PC-9 (cell line): ENCODE data around the gene GAS1. TPM values are rescaled to one million over a fixed set of nuclear protein-coding genes. Genes with fewer than 3 reads are reported as not detected.
A peak's percentile ranks its signal among the peaks of the same experiment; 100 is the strongest.

ENCODE experiments used
- BruUV-seq: library from RNA; stranded (reverse); fragments of 400-500 nt; replicated peaks from 2 replicates; lab custom pipeline; 2021; lab: Mats Ljungman, UMichigan
- CTCF ChIA-PET: fragments of 300-600 bp; sonication (Branson Sonifier 250); formaldehyde crosslinking; loops from one replicate; lab custom pipeline; 2022; ENCODE audit warnings: antibody characterized with exemption; lab: Charles Lee
- POLR2A ChIA-PET: fragments of 300-600 bp; sonication (Branson Sonifier 250); formaldehyde crosslinking; loops from one replicate; lab custom pipeline; 2022; ENCODE audit warnings: antibody characterized with exemption; ENCODE audit not compliant: unreplicated experiment; lab: Charles Lee
- DNase-seq, 2 experiments: peaks; one replicate each; pipeline versions ENCODE4 v3.0.0 to v3.0.0-alpha.2; 2015 to 2022; ENCODE audit warnings: mixed read lengths in 1 of 2
- H2AFZ ChIP-seq: fragments of 200-600 bp; sonication (generic); 2 replicates; pipeline ENCODE4 v1.8.1; 2017; ENCODE audit warnings: antibody characterized with exemption
- H3F3A ChIP-seq: fragments of 200-600 bp; sonication (generic); 2 replicates; pipeline ENCODE4 v1.8.1; 2017; ENCODE audit warnings: antibody characterized with exemption, mild to moderate bottlenecking, low read depth; ENCODE audit not compliant: insufficient read depth
- H3K27ac ChIP-seq: fragments of 200-600 bp; sonication (generic); 2 replicates; pipeline ENCODE4 v1.6.1; 2016; ENCODE audit warnings: mixed run types
- H3K27me3 ChIP-seq: fragments of 200-600 bp; sonication (generic); 2 replicates; pipeline ENCODE4 v1.6.1; 2016; ENCODE audit warnings: low read depth, mixed run types; ENCODE audit not compliant: insufficient read depth
- H3K36me3 ChIP-seq: fragments of 200-600 bp; sonication (generic); 2 replicates; pipeline ENCODE4 v1.6.1; 2016; ENCODE audit warnings: low read depth, mixed run types
- H3K4me1 ChIP-seq: fragments of 200-600 bp; sonication (generic); replicated peaks from 2 replicates; pipeline ENCODE4 v1.6.1; 2016; ENCODE audit warnings: mixed run types; ENCODE audit not compliant: insufficient read depth
- H3K4me2 ChIP-seq: fragments of 200-600 bp; sonication (generic); 2 replicates; pipeline ENCODE4 v1.6.1; 2017; ENCODE audit warnings: mixed run types
- H3K4me3 ChIP-seq: fragments of 200-600 bp; sonication (generic); 2 replicates; pipeline ENCODE4 v1.6.1; 2016; ENCODE audit warnings: mixed run types
- H3K79me2 ChIP-seq: fragments of 200-600 bp; sonication (generic); 2 replicates; pipeline ENCODE4 v1.6.1; 2017; ENCODE audit warnings: low read depth, mixed run types
- H3K9me2 ChIP-seq: fragments of 200-600 bp; sonication (generic); 2 replicates; pipeline ENCODE4 v1.8.1; 2017; ENCODE audit warnings: mild to moderate bottlenecking; ENCODE audit not compliant: insufficient read depth
- H3K9me3 ChIP-seq: fragments of 200-600 bp; sonication (generic); 2 replicates; pipeline ENCODE4 v1.8.1; 2016; ENCODE audit warnings: low read depth; ENCODE audit not compliant: insufficient read depth
- H4K20me1 ChIP-seq: fragments of 200-600 bp; sonication (generic); 2 replicates; pipeline ENCODE4 v1.8.1; 2017; ENCODE audit not compliant: insufficient read depth
- CTCF ChIP-seq: fragments of 200-600 bp; sonication (generic); conservative IDR thresholded peaks from 2 replicates; pipeline ENCODE4 v1.6.1; 2017; ENCODE audit warnings: mixed run types, antibody characterized with exemption, mild to moderate bottlenecking, moderate library complexity
- EZH2 ChIP-seq: fragments of 200-600 bp; sonication (generic); IDR thresholded peaks from 2 replicates; pipeline ENCODE4 v1.8.0; 2017; ENCODE audit warnings: antibody characterized with exemption, low read depth
- intact Hi-C: fragments of 100-400 bp; cut with micrococcal nuclease; formaldehyde crosslinking; loops from one replicate; pipeline ENCODE4 v1.10.0; 2022; ENCODE audit not compliant: unreplicated experiment
- total RNA-seq: library from RNA; stranded (reverse); gene quantifications from 2 replicates; pipeline ENCODE4 v1.2.3, GENCODE V29; 2021

The GAS1 gene
- total RNA-seq, 1 experiment from 2014 or later = not detected

- no peaks in the 10 kb centered on the region; the same call in 1 of the 2 replicates for H3F3A ChIP-seq
- H3K4me3 ChIP-seq = peak overlapping the region; percentile 63
- POLR2A ChIA-PET = no interaction called here
- H3K79me2 ChIP-seq = no peaks in the 10 kb centered on the region
- intact Hi-C loops = loop anchor here (5.0 kb wide), 3 partner anchors 206 to 461 kb away; no protein-coding TSS in a partner anchor
- H3K27ac ChIP-seq = no peak overlapping the region
- peak; percentile 57 for DNase-seq
- H2AFZ ChIP-seq = peak overlapping the region; percentile 95
- no TSS peak for BruUV-seq
- no peaks in the 10 kb centered on the region for H3K27me3 ChIP-seq
- CTCF ChIA-PET = interaction anchor here (0.6 to 0.7 kb wide), 2 partner anchors 396 to 1409 kb away, joined by 5 to 8 read pairs; no protein-coding TSS in a partner anchor
- H3K9me2 ChIP-seq = no peaks in the 10 kb centered on the region
- no peaks in the 10 kb centered on the region for H3K9me3 ChIP-seq
- H3K36me3 ChIP-seq = no peaks in the 10 kb centered on the region
- 0 out of 2 replicates have a peak, but pooled peaks cover 4% of the 10 kb centered on the region for H3K4me1 ChIP-seq
- TF ChIP-seq EZH2 = no peak
- peak; percentile 77 for TF ChIP-seq CTCF
- no peaks in the 10 kb centered on the region for H4K20me1 ChIP-seq
- peak overlapping the region; percentile 89 for H3K4me2 ChIP-seq
Observed at GRCh38 chr9:86948074-86948929, 996 bp upstream of the GAS1 start.

- H3K9me3 ChIP-seq = no peaks in the 10 kb centered on the region
- H3K4me1 ChIP-seq = 0 out of 2 replicates have a peak, but pooled peaks cover 4% of the 10 kb centered on the region
- no peaks in the 10 kb centered on the region for H3K9me2 ChIP-seq
- H3K27me3 ChIP-seq = no peaks in the 10 kb centered on the region
- no peaks in the 10 kb centered on the region for H3K36me3 ChIP-seq
- peak overlapping the region; percentile 95 for H2AFZ ChIP-seq
- TF ChIP-seq EZH2 (no peak), CTCF (no peak)
- H3K4me3 ChIP-seq = peak overlapping the region; percentile 63; the same call in 1 of the 2 replicates
- ChIA-PET CTCF (no interaction called here), POLR2A (no interaction called here)
- no peaks in the 10 kb centered on the region for H4K20me1 ChIP-seq
- H3F3A ChIP-seq = no peaks in the 10 kb centered on the region; the same call in 1 of the 2 replicates
- intact Hi-C loops = loop anchor here (5.0 kb wide), 3 partner anchors 204 to 459 kb away; no protein-coding TSS in a partner anchor
- peak; percentile 41 to 42 for DNase-seq
- H3K79me2 ChIP-seq = no peaks in the 10 kb centered on the region
- H3K27ac ChIP-seq = no peak overlapping the region
- BruUV-seq = no TSS peak
- peak overlapping the region; percentile 89 for H3K4me2 ChIP-seq
Observed at GRCh38 chr9:86946201-86947145, 833 bp downstream of the GAS1 start.

GRCh38 chr9:86945728-86946200, 1.5 kb downstream of the GAS1 start:
- Histone ChIP-seq H3K4me1 (0 out of 2 replicates have a peak, but pooled peaks cover 4% of the 10 kb centered on the region), H3K27me3 (no peaks in the 10 kb centered on the region), H3K4me2 (peak overlapping the region; percentile 89), H3K79me2 (no peaks in the 10 kb centered on the region), H3K4me3 (peak overlapping the region; percentile 63; the same call in 1 of the 2 replicates), H3K9me2 (no peaks in the 10 kb centered on the region), H2AFZ (no peak overlapping the region; the same call in 1 of the 2 replicates), H3K27ac (no peak overlapping the region), H3K9me3 (no peaks in the 10 kb centered on the region), H4K20me1 (no peaks in the 10 kb centered on the region), H3F3A (no peaks in the 10 kb centered on the region; the same call in 1 of the 2 replicates), H3K36me3 (no peaks in the 10 kb centered on the region)
- POLR2A ChIA-PET = no interaction called here
- intact Hi-C loops = loop anchor here (5.0 kb wide), 3 partner anchors 203 to 458 kb away; no protein-coding TSS in a partner anchor
- DNase-seq = no peak
- no TSS peak for BruUV-seq
- TF ChIP-seq CTCF = no peak
- TF ChIP-seq EZH2 = no peak
- CTCF ChIA-PET = no interaction called here
